GM12878 (cell line): ENCODE measurements around the gene PLAAT3. TPM values are rescaled to one million over a fixed set of nuclear protein-coding genes. Genes with fewer than 3 reads are reported as not detected.

Source experiments
- ATF2 ChIP-seq: IDR thresholded peaks from 2 replicates; pipeline ENCODE4 v1.6.1; 2012; ENCODE audit warnings: low read length, inconsistent platforms
- ATF7 ChIP-seq: fragments of 450-650 bp; IDR thresholded peaks from 2 replicates; pipeline ENCODE4 v1.6.1; 2016; ENCODE audit warnings: low read depth, mild to moderate bottlenecking
- BHLHE40 ChIP-seq, 2 experiments: fragments of 450-650 bp in 1 of 2; IDR thresholded peaks; 2 replicates each; pipeline ENCODE4 v1.6.1; 2011 to 2017; ENCODE audit warnings: low read depth in 2 of 2, borderline replicate concordance in 1 of 2, improper control_type of control experiment in 1 of 2, low read length in 1 of 2, mild to moderate bottlenecking in 1 of 2
- CHD2 ChIP-seq: IDR thresholded peaks from 2 replicates; pipeline ENCODE4 v1.6.1; 2011; ENCODE audit warnings: low read depth, low read length, improper control_type of control experiment, borderline replicate concordance
- JUNB ChIP-seq: IDR thresholded peaks from 2 replicates; pipeline ENCODE4 v1.6.1; 2016; ENCODE audit warnings: antibody characterized with exemption, mild to moderate bottlenecking
- MXI1 ChIP-seq: fragments of 150-350 bp; IDR thresholded peaks from 2 replicates; pipeline ENCODE4 v1.6.1; 2011; ENCODE audit warnings: low read depth, mild to moderate bottlenecking, inconsistent platforms, low read length, improper control_type of control experiment
- NFYA ChIP-seq: IDR thresholded peaks from 2 replicates; pipeline ENCODE4 v1.6.1; 2011; ENCODE audit warnings: low read depth, mild to moderate bottlenecking, low read length, improper control_type of control experiment, borderline replicate concordance
- SP1 ChIP-seq: IDR thresholded peaks from one replicate; pipeline ENCODE4 v1.6.1; 2011; ENCODE audit warnings: low read depth, low read length
- SREBF1 ChIP-seq: IDR thresholded peaks from 2 replicates; pipeline ENCODE4 v1.6.1; 2012; ENCODE audit warnings: mild to moderate bottlenecking, low read length
- SREBF2 ChIP-seq: IDR thresholded peaks from 2 replicates; pipeline ENCODE4 v1.6.1; 2012; ENCODE audit warnings: mild to moderate bottlenecking, low read length
- STAT1 ChIP-seq: fragments of 450-650 bp; conservative IDR thresholded peaks from 2 replicates; pipeline ENCODE4 v1.6.1; 2014; ENCODE audit warnings: antibody characterized with exemption, mild to moderate bottlenecking
- USF1 ChIP-seq: IDR thresholded peaks from 2 replicates; pipeline ENCODE4 v1.6.1; 2011; ENCODE audit warnings: borderline replicate concordance, low read depth, mild to moderate bottlenecking, moderate library complexity, mixed read lengths, low read length; ENCODE audit not compliant: insufficient read depth; ENCODE audit errors: extremely low read length
- YY1 ChIP-seq: IDR thresholded peaks from 2 replicates; pipeline ENCODE4 v1.6.1; 2011; ENCODE audit warnings: low read depth, mild to moderate bottlenecking, low read length
- ZBED1 ChIP-seq: IDR thresholded peaks from 2 replicates; pipeline ENCODE4 v1.6.1; 2016; ENCODE audit warnings: borderline replicate concordance
- ZBTB11 ChIP-seq: fragments of 450-650 bp; formaldehyde crosslinking; IDR thresholded peaks from 2 replicates; pipeline ENCODE4 v1.5.0; 2022; ENCODE audit warnings: mild to moderate bottlenecking, missing genetic modification characterization
- ZNF207 ChIP-seq: fragments of 450-650 bp; IDR thresholded peaks from 2 replicates; pipeline ENCODE4 v1.6.1; 2014; ENCODE audit warnings: antibody characterized with exemption, mild to moderate bottlenecking, borderline replicate concordance
- ZNF622 ChIP-seq: fragments of 450-650 bp; IDR thresholded peaks from 2 replicates; pipeline ENCODE4 v1.6.1; 2017; ENCODE audit warnings: mild to moderate bottlenecking, inconsistent platforms
- polyA plus RNA-seq, 11 experiments: library from polyadenylated mRNA; depleted of rRNA in 4 of 11; unstranded in 6 of 11; stranded (reverse) in 5 of 11; fragments of >200 nt; fragmentation: Nextera tagmentation in 4 of 11; fragmentation: Illumina TruSeq in 1 of 11; extraction: Ambion mirVana in 4 of 11; extraction: Trizol in 1 of 11; gene quantifications; 1 replicate in 1 of 11; 2 replicates in 10 of 11; pipeline versions ENCODE4 v1.2.1 to v1.2.3, GENCODE V29; 2011 to 2016; ENCODE audit warnings: inconsistent platforms in 2 of 11, missing spikeins in 2 of 11, low read depth in 1 of 11
- total RNA-seq, 4 experiments: library from RNA; depleted of rRNA in 3 of 4; stranded (reverse); fragments of >200 nt in 3 of 4; fragmentation: Illumina TruSeq in 1 of 4; extraction: Trizol in 1 of 4; gene quantifications; 2 replicates each; pipeline versions ENCODE4 v1.2.1 to v1.2.3, GENCODE V29; 2013 to 2021
- TF ChIP-seq, protein P1 (sequence below): fragments of 450-650 bp; IDR thresholded peaks from 2 replicates; pipeline ENCODE4 v1.6.1; 2016; ENCODE audit warnings: mild to moderate bottlenecking
- TF ChIP-seq, protein P2 (sequence below): fragments of 450-650 bp; formaldehyde crosslinking; IDR thresholded peaks from 2 replicates; pipeline ENCODE4 v1.4.0; 2020; ENCODE audit warnings: mild to moderate bottlenecking, moderate library complexity

The PLAAT3 gene
- total and polyA plus RNA-seq, 10 of the 15 experiments (the other 5 are each of a cell fraction or from before 2014, with no cell fraction given): 4.8 to 37.0 (median 14.8) TPM

- TF ChIP-seq ZBTB11 (CRISPR knock-in tag) (peak; percentile 46), ZBED1 (0 out of 2 replicates have a peak, but pooled peaks have one; percentile 32), YY1 (peak; percentile 78), ATF7 (peak; percentile 82), CHD2 (no peak), SREBF2 (no peak), MXI1 (peak; percentile 35; the same call in 1 of the 2 replicates), USF1 (no peak), ZNF622 (no peak), SREBF1 (no peak), BHLHE40 (IDR thresholded peaks at IDR 0.05; ENCODE audit: borderline replicate concordance in 1 of 2, low read depth in 2 of 2, low read length in 1 of 2) (0 out of 4 replicates have a peak, but pooled peaks have one; percentile 3 to 12), NFYA (no peak), ATF2 (peak; percentile 63; the same call in 1 of the 2 replicates), STAT1 (no peak), ZNF207 (no peak), SP1 (peak; percentile 6), JUNB (peak; percentile 45; the same call in 1 of the 2 replicates)
- TF ChIP-seq, protein P1, sequence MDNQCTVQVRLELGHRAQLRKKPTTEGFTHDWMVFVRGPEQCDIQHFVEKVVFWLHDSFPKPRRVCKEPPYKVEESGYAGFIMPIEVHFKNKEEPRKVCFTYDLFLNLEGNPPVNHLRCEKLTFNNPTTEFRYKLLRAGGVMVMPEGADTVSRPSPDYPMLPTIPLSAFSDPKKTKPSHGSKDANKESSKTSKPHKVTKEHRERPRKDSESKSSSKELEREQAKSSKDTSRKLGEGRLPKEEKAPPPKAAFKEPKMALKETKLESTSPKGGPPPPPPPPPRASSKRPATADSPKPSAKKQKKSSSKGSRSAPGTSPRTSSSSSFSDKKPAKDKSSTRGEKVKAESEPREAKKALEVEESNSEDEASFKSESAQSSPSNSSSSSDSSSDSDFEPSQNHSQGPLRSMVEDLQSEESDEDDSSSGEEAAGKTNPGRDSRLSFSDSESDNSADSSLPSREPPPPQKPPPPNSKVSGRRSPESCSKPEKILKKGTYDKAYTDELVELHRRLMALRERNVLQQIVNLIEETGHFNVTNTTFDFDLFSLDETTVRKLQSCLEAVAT: no peak; the same call in 1 of the 2 replicates
- TF ChIP-seq, protein P2, sequence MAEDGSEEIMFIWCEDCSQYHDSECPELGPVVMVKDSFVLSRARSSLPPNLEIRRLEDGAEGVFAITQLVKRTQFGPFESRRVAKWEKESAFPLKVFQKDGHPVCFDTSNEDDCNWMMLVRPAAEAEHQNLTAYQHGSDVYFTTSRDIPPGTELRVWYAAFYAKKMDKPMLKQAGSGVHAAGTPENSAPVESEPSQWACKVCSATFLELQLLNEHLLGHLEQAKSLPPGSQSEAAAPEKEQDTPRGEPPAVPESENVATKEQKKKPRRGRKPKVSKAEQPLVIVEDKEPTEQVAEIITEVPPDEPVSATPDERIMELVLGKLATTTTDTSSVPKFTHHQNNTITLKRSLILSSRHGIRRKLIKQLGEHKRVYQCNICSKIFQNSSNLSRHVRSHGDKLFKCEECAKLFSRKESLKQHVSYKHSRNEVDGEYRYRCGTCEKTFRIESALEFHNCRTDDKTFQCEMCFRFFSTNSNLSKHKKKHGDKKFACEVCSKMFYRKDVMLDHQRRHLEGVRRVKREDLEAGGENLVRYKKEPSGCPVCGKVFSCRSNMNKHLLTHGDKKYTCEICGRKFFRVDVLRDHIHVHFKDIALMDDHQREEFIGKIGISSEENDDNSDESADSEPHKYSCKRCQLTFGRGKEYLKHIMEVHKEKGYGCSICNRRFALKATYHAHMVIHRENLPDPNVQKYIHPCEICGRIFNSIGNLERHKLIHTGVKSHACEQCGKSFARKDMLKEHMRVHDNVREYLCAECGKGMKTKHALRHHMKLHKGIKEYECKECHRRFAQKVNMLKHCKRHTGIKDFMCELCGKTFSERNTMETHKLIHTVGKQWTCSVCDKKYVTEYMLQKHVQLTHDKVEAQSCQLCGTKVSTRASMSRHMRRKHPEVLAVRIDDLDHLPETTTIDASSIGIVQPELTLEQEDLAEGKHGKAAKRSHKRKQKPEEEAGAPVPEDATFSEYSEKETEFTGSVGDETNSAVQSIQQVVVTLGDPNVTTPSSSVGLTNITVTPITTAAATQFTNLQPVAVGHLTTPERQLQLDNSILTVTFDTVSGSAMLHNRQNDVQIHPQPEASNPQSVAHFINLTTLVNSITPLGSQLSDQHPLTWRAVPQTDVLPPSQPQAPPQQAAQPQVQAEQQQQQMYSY (CRISPR knock-in tag): peak; percentile 94
These were observed 79.3 kb downstream of the PLAAT3 start (continued) for GRCh38 chr11:63534895-63535461.
